ENCODE data around the gene METTL14. TPM values are rescaled to one million over a fixed set of nuclear protein-coding genes. Genes with fewer than 3 reads are reported as not detected.

METTL14 gene
- total and polyA plus RNA-seq, 2 donors (not counting 1 experiment from before 2014, with no cell fraction given) = 8.0 to 74.8 TPM

- POLR2A ChIA-PET = no interaction called here
- no peak for ATAC-seq (ENCODE audit: low read depth)
Measured at GRCh38 chr4:118730683-118731082, 45.5 kb downstream of the METTL14 start.

More at GRCh38 chr4:118730683-118731082, 45.5 kb downstream of the METTL14 start:
- CTCF ChIA-PET = interaction anchor here (1.5 kb wide), 2 partner anchors 9 to 163 kb away, joined by 3 read pairs; no protein-coding TSS in a partner anchor
- DNase-seq = no peak
- no peaks in the 10 kb centered on the region for H3K4me1 ChIP-seq (ENCODE audit: control insufficient read depth in 2 of 2, insufficient read depth in 2 of 2, low read length in 2 of 2)
- intact Hi-C loops (cut with micrococcal nuclease) = no loop called here
- H3K27me3 ChIP-seq (replicated peaks in 1 of 4; ENCODE audit: control extremely low read depth in 1 of 4, control insufficient read depth in 3 of 4, insufficient read depth in 4 of 4, low read length in 3 of 4) = no peaks in the 10 kb centered on the region
- H3K27ac ChIP-seq (ENCODE audit: low read length in 2 of 2) = no peak overlapping the region
- no peaks in the 10 kb centered on the region for H3K9me3 Mint-ChIP-seq (ENCODE audit: insufficient read depth)
- peaks cover 12 to 17% of the 10 kb centered on the region in 2 experiments for H3K36me3 ChIP-seq (replicated peaks in 1 of 2; ENCODE audit: control extremely low read depth in 1 of 2, control insufficient read depth in 1 of 2, extremely low read depth in 1 of 2, insufficient read depth in 2 of 2, low read length in 1 of 2)
- H3K27ac Mint-ChIP-seq = no peak overlapping the region
- no peak for TF ChIP-seq EZH2 (IDR thresholded peaks at IDR 0.05; ENCODE audit: borderline replicate concordance, insufficient read depth, low read depth, low read length, poor library complexity, severe bottlenecking)
- TF ChIP-seq CTCF (IDR thresholded peaks at IDR 0.05) = no peak
- H4K20me1 ChIP-seq (ENCODE audit: control insufficient read depth, insufficient read depth, low read length, poor library complexity, severe bottlenecking) = no peaks in the 10 kb centered on the region
- no peak overlapping the region for H3K4me3 ChIP-seq (ENCODE audit: control extremely low read depth in 1 of 5, extremely low read depth in 1 of 5, insufficient read depth in 1 of 5, low read depth in 2 of 5, low read length in 4 of 5)
- no peaks in the 10 kb centered on the region for H3K79me2 ChIP-seq (ENCODE audit: control insufficient read depth, insufficient read depth, low read length)
- H3K4me2 ChIP-seq (replicated peaks; ENCODE audit: low read depth, low read length, poor library complexity, severe bottlenecking) = no peak overlapping the region
- no peaks in the 10 kb centered on the region for H3K27me3 Mint-ChIP-seq
- no peaks in the 10 kb centered on the region for H3K4me1 Mint-ChIP-seq
- H3K9me3 ChIP-seq (ENCODE audit: control extremely low read depth in 1 of 3, control insufficient read depth in 2 of 3, insufficient read depth in 1 of 3, low read length in 2 of 3) = no peaks in the 10 kb centered on the region
- H2AFZ ChIP-seq (ENCODE audit: insufficient read depth, low read depth, low read length, poor library complexity, severe bottlenecking) = no peak overlapping the region
- no peak overlapping the region for H3K9ac ChIP-seq (ENCODE audit: low read length)
- no peak overlapping the region for H3K4me3 Mint-ChIP-seq

Data from B cell (primary cell).